Measurements from ENCODE around the gene NDUFS8.

The NDUFS8 gene

DNA sequence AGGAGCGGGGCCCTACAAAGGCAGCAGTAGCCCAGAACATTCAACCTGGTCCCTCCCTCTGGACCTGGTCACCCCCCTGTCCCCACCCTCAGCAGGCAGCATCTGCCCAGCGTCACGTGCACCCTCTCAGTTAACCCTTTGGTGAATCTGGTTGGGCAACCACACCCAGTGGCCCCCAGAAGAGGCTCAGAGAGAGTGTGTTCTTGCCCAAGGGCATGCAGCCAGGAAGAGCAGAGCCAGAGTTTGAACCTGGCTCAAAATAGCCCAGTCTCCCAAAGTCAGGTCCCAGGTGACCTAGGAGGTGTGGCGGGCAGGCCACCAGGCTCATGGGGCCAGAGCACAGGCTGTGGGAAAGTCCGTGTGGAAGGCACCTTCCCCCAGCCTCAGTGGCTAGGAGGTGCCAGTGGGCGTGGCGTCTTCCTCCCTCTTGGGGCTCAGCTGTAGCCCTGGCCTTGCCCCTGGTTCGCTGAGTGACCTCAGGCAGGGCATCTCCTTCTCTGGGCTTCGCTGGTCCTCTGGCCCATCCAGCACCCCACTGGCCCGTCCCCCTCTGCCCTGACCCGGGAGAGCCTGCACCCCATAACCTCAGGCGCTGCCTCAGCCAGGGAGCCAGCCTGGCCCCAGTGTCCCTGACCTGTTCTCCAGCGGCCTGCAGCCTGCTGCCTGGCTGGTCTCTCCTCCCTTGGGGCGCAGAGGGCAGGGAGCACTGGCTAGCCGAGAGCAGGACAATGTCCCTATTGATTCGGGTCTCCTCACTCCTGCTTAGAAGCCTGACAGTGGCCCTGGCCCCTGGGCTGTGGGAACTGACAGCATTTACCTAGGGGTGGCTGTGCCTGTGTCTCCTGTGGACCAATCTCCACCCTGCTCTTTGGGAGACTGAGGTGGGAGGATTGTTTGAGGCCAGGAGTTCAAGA, 13.3 kb upstream of the NDUFS8 start:
- no peak for DNase-seq

DNA sequence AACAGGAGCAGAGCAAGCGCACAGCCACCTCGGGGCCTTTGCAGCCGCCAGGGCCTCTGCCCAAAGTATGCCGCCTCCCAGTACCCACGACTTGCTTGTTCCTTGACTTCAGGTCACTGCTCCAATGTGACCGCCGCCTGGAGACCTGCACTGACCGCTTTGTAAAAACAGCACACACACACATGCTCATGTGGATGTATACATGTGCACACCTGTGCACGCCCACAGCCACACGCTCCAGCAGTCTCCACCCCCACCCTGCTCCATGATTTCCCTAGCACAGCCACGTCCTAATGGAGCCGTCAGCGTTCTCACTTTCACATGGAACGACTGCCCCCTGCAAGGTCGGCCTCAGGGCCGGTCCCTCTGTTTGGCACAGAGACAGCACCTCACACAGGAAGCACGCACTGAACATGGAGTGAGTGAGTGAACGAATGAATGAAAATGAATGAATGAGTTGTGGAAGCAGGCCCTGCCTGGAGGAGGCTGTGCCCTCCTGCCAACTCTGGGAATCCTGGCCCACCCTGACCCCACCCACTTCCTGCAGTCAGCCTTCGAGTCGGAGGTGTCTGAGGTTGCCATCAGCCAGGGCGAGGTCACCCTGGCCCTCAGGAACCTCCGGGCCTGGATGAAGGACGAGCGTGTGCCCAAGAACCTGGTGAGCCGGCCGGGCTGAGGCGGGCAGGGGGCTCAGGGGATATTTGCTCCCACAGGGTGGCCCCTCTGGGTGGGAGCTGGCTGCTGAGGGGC, 12.3 kb upstream of the NDUFS8 start:
- DNase-seq: no peak

DNA sequence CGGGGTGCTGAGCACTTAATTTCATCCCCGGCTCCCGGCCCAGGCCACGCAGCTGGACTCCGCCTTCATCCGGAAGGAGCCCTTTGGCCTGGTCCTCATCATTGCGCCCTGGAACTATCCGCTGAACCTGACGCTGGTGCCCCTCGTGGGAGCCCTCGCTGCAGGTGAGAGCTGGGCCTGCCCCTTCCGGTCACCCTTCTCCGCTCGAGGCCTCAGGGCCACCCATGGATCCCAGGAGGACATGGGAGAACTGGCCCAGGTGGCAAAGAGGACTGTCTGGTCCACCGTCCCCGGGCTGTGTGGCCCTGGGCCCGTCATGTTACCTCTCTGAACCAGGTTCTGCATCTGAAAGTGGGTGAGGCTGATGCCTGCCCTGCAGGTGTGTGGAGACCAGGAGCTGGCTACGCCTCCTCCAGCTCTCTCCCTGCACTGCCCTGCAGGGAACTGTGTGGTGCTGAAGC, 11.7 kb upstream of the NDUFS8 start:
- no peak for DNase-seq

DNA sequence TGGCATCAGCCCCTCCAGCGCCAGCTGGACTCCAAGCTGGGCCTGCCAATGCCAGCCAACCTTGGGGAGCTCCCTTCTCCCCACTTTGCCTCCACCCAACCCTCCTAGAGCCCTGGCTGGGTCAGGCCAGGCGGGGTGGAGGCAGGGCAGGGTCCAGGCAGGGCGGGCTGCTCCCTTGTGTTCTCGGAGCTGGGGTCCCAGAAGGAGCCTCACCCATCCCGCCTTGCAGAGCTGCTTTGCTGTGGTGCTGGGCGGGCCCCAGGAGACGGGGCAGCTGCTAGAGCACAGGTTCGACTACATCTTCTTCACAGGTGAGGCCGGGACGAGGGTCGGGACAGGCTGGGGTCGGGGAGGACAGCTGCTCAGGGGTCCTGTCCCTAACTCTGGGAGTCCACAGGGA, 11.0 kb upstream of the NDUFS8 start:
- no peak for DNase-seq

DNA sequence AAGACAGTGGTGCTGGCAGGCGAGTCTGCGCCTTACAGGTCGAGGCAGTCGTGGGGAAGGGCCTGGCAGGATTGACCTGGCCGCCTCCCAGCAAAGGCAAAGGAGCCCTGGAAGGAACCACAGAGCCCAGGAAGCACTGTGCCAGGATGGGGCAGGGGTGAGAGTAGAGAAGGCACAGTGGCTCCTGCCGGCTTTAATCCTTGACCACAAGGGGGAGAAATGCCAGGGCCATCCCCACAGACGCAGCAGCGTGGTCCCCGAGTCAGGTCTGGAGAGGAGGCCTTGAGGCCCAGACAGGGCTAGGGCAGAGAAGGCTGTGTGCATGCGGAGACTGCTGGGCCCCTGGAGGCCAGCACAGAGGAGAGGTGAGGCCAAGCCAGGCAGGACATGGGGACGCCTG, 9.9 kb upstream of the NDUFS8 start:
- DNase-seq: no peak

DNA sequence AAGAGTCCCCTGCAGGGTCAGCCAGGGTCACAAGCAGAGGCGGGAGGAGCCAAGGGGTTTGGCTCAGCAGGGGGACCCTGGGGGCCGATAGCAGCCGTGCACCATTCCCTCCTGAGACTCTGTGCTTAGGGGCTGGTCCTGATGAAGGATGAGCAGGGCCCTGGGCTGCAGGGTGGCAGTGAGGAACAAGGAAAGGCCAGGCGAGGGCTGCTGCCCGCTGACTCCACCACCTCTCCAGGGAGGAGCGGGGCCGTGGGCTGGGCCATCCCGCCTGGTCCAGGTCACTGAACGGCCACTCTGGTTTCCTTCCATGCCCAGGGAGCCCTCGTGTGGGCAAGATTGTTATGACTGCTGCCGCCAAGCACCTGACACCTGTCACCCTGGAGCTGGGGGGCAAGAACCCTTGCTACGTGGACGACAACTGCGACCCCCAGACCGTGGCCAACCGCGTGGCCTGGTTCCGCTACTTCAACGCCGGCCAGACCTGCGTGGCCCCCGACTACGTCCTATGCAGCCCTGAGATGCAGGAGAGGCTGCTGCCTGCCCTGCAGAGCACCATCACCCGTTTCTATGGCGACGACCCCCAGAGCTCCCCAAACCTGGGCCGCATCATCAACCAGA, 9.2 kb upstream of the NDUFS8 start:
- DNase-seq: no peak

DNA sequence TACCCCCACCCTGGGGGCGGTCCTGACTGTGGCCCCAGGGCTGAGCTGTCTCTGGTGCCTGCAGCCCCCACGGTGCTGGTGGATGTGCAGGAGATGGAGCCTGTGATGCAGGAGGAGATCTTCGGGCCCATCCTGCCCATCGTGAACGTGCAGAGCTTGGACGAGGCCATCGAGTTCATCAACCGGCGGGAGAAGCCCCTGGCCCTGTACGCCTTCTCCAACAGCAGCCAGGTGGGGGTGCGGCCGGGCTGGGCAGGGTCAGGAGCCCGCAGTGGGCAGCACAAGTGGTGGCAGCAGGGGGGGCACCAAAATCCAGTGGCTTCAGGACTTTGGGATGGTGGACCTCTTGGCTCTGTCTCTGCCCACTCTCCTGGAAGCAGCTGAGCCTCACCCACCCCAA, 8.0 kb upstream of the NDUFS8 start:
- no peak for DNase-seq

DNA sequence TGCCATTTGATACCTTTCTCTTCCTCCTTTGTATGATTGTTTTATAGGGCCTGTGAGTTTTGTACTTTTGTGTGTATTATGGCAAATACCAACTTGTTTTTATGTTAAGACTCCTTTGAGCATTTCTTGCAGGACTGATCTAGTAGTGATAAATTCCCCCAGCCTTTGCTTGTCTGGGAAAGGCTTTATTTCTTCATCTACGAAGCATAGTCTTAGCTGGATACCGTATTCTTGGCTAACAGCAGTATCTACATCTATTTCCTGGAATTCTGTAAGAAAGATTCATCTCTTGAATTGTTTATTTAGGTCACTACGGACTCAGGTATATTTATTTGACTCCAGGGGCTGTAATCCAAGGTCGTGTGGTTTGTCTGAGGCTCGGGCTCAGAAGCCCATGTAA, 6.0 kb upstream of the NDUFS8 start:
- no peak for DNase-seq

DNA sequence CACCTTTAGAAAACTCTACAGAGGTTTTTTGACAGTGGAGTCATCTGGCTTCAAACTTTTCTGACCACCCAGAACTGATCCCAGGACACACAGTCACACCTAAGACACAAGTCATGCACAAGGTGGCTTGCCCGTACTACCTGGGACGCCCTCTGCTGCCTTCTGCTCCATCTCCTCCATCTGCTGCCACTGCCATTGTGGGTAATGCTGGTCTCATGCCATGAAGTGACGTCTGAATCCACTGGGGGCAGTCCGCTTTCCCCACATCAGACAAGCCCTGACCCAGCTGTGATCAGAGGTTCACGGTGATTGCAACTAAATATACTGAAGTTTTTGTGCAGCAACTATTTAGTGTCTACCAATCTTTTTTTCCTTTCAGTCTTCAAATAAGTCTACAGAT, 5.4 kb upstream of the NDUFS8 start:
- DNase-seq: no peak

DNA sequence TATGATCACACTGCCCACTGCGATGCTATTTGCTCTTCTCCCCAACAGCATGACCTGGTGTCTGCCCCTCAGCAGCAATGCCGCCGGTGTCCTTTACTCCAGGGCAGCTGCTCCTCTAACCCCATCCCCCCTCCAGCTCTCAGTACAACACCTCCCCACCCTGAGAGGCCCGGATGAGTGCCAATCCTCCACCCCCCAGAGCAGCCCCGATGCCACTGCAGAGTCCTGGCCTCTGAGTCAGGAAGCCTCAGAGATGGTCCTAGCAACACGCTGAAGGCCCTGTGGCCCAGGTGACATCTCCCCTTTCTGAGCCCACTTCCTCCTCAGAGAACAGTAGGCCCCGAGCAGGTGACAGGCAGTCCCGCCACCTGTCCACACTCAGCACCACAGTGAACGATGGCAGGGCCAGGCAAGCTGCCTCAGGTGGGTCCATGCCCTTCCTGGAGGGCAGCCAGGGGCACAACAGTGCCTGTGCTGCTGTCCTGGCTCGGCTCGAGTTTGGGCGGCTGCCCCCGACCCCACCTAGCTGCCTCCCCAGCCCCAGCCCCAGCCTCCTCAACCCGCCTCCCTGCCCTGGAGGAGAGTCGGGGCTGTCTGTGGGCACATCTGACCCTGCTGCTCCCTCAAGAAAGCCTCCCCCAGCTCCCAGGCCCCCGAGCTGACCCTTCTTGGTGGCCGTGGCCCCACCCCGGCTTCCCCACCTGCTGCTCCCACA, 3.9 kb upstream of the NDUFS8 start:
- no peak for DNase-seq

DNA sequence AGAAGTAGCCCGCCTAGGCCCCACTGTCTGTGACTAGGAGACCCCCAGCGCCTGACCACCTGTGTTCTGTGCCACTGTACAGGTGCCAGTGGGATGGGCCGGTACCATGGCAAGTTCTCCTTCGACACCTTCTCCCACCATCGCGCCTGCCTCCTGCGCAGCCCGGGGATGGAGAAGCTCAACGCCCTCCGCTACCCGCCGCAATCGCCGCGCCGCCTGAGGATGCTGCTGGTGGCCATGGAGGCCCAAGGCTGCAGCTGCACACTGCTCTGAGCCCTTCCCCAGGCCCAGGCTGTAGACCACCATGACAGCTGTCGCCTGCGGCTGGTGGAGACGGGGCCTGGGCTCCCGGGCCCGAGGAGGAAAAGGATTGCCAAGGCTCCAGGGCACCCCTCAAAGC, 2.8 kb upstream of the NDUFS8 start:
- no peak for DNase-seq

DNA sequence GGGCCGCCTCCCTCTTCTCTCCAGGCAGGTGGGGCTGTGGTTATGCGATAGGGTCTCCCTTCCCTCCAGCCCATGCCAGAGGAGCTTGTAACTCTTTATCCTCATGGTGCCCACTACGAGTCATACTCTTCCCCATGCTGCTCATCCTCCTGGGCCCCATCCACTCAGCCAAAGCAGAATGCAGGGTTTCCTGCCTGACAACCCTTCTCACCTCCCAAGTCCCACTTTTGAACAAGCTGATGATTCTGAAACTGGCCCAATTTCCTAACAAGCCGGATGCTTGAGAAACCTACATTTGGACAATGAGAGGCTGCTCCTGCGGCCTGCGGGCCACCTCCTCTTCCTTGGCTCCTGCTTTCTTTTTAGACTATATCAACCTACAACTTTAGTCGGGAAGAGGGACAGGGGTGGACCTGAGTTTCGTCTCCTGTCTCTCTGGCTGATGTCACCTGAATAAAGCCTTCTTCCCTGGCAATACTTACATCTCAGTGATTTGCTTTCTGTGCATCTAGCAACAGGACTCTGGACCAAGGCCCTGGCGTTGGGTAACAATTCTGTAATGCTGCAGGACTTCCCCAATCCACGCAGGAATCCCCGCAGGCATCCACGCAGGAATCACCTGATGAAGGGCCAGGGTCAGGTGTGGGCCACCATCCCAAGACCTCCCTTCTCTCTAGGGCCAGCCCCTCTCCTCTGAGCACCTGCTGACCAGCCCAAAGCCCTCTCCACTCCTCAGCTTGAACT, 1.5 kb upstream of the NDUFS8 start:
- no peak for DNase-seq

DNA sequence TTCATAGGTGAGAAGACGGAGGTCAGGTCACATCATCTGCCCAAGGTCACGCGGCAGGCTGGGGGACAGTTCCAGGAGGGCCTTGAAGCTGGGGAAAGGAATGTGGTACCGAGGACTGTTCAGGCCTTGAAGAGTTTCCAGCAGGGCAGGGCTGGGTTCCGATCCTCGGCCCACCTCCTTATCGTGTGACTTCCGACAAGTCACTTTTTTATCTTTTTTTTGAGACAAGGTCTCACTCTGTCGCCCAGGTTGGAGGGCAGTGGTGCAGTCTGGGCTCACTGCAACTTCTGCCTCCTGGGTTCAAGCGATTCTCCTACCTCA, 623 bp downstream of the NDUFS8 start:
- no peak for DNase-seq

DNA sequence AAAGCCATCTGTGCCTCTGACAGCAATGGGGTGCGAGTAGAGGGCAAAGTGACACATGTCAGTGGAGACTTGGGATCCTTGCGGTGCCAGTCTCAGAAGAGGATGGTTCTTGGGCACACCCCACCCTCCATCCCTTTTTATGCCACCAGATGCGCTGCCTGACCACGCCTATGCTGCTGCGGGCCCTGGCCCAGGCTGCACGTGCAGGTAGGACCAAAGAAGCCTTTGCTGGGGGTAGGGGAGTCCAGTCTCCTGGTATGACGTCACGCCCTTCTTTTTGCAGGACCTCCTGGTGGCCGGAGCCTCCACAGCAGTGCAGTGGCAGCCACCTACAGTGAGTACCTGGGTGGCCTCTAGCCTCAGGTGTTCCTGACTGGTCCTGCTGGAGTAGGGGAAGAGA, 1.5 kb downstream of the NDUFS8 start:
- no peak for DNase-seq

DNA sequence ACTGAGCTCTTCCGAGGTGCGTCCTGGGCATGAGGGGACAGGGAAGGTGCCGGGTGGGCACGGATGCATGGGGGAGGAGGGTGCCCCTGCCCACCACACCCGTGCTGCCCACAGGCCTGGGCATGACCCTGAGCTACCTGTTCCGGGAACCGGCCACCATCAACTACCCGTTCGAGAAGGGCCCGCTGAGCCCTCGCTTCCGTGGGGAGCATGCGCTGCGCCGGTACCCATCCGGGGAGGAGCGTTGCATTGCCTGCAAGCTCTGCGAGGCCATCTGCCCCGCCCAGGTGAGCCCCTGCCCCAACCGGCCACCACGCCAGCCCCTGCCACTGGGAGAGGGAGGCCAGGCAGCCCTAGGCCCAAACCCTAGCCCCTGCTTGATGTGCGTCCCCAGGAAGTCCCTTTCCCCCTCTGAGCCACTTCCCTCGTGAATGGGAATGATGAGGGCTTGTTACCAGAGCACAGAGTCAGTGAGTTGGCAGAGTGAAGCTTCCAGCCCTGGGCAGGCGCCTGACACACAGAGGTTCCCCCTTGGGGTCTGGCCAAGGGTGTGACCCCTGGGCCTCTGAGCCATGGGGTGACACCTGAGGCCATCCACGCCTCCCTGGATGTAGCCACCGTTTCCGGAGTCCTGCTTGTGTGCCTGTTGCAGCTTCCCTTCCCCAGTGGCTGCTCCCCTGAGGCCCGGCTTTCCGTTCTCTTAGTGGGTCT, 2.7 kb downstream of the NDUFS8 start:
- no peak for DNase-seq

DNA sequence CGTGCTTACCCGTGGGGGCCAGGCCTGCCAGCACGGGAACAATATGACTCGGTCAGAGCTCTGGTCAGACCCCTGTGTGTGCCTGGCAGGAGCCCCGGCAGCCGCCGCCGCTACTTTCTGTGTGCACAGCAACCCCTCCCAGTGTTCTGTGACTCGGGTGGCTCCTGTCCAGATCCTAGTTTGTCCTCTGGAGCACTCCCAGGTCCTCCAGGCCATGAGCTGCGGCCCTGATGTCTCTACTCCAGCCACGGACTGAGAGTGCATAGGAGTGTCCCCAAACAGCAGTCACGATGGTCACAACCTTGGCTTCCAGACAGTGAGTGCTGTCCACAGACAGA, 3.2 kb downstream of the NDUFS8 start:
- DNase-seq: no peak

DNA sequence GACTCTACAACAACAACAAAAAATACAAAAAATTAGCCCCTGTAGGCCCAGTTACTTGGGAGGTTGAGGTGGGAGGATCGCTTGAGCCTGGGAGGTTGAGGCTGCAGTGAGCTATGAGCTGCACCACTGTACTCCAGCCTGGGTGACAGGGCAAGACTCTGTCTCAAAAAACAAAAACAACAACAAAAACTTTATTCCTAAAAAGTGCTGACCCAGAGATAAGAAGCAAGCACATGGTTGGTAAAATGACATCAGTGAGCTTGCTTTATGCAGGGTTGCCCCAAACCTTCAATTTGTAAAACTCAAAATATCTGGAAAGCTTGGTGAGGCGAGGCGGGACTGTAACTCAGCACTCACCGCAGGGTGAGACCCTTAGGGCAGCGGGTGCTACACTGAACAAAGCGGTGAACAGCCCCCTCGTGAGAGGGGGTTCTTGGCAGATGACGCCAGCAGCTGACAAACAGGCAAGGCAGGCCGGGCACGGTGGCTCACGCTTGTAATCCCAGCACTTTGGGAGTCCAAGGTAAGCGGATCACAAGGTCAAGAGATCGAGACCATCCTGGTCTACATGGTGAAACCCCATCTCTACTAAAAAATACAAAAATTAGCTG, 4.9 kb downstream of the NDUFS8 start:
- no peak for DNase-seq

DNA sequence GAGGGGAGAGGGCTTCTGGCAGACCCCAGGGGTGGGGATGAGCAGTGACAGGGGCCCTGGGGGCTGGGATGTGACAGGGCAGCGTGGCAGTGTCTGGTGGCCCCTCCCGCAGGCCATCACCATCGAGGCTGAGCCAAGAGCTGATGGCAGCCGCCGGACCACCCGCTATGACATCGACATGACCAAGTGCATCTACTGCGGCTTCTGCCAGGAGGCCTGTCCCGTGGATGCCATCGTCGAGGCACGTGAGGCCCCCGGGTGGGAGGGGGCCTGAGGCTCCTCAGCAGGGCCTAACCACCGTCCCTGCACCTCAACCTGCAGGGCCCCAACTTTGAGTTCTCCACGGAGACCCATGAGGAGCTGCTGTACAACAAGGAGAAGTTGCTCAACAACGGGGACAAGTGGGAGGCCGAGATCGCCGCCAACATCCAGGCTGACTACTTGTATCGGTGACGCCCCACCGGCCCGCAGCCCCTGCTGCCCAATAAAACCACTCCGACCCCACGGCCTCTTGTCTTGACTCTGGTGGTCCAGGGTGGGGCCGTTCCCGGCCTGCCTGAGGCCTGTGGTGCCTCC, 5.7 kb downstream of the NDUFS8 start:
- no peak for DNase-seq

DNA sequence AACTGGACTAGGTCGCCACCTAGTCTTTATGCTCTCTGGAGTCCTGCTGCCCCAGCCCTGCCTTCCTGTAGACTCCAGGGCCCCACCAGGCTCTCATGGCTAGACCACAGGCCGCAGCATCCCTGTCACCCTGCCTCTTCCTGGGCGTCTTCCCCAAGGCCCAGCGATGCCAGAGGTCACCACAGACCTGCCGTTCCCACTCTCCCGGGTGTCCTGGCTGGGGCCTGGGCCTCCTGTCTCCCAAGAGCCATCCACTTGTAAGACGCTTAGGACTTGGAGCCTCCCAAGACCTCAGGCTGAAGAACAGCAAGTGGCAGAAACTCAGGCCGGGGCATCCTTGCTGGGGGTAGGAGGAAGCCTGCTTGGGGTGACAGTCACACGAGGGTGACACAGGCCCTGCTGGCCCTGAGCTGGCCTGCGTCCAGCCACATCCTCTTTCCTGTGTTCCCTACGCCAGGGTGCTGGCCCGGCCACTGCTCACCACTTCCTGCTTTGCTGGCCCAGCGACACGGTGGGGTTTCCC, 6.3 kb downstream of the NDUFS8 start:
- DNase-seq: no peak

DNA sequence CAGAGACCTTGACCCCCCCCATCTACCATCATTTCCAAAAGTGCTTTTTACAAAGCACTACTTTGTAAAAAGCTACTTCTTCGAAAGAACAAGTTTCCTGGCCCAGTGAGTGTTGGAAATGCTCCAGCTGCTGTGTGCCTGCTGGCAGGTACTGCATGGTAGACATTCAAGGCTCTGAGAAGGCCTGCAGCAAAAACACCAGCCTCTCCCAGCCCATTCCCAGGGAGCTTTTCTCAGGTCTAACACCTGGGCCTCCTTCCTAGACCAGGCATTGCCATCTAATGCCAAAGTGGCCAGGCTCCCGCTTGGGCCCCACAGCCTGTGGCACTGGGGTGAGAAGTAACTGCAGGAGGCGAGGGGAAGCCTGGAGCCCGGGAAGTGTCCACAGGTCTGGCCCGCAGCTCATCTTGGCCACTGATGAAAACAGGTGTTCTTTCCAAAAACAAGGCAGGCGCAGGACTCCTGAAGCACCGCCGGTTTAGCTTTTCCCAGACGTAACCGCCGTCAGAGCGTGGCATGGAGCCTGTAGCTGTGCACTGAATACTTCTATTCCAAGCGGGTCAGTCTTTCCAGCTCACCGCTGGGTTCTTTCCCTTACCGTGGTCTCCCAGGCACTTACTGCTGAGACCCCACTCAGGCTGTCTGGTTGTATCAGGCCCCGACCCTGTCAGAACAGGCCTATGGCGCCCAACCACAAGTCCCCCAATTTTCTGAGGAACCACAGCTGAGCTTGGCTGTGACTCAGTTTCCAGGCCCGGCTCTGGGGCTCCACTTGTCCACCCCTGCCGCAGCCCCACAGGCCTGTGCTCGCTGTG, 7.1 kb downstream of the NDUFS8 start:
- no peak for DNase-seq
